GM21423 (cell line): ENCODE data around the gene SLC12A5.

ENCODE experiments used
- ATAC-seq: cut with Tn5 transposase; IDR thresholded peaks from one replicate; pipeline ENCODE4 v1.9.1; 2021; ENCODE audit warnings: mild to moderate bottlenecking, moderate library complexity; ENCODE audit not compliant: unreplicated experiment

SLC12A5 gene

GRCh38 chr20:46025376-46025783 lies 3.6 kb upstream of the SLC12A5 start:
- ATAC-seq = no peak

DNA sequence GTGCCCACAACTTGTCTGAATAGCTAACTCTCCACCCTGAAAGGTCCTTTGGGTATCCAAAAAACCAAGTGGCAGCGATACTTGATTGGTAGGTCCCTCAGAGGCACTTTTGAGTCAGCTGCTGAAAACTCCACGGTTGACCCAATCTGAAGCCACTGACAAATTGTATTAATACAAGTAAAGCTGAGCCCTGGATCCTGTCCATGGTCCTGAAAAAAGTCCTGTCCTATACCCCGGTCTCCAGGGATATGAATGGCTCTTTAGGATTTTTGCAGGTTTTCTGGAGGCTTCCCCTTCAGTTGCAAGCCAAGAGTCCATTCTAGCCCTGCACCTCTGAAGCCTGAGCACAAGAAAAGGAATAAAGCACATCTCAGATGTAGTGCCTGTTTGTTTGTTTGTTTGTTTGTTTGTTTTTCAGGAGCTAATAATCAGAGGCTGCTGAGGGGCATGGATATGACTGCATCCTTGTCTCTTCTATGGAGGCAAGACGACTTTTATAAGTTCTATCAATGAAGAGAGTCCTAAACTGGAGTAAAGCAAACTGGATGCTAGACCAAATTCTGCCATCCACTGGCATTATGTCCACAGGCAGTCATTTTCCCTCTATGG lies 1.7 kb upstream of the SLC12A5 start:
- no peak for ATAC-seq

DNA sequence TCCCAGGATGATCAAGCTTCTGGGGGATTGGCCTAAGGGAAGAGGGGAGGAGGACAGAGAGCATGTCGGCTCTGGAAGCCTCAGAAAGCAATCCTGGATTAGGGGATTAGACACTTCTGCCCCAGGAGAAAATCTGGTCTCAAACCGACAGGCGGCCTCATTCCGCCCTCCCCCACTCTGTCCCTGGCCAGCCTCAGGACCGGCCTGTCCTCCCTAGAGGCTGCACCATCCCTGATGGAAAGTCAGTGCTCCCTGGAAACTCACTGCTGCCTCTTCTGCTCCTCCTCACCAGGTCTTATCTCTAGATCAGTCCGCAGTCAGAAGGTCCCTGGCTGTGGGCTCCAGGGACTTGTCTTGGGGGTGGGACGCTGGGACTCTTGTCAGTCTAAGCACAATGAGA lies 905 bp upstream of the SLC12A5 start:
- ATAC-seq = no peak

- ATAC-seq = no peak
These were observed 1.4 kb downstream of the SLC12A5 start for GRCh38 chr20:46030284-46031013.

DNA sequence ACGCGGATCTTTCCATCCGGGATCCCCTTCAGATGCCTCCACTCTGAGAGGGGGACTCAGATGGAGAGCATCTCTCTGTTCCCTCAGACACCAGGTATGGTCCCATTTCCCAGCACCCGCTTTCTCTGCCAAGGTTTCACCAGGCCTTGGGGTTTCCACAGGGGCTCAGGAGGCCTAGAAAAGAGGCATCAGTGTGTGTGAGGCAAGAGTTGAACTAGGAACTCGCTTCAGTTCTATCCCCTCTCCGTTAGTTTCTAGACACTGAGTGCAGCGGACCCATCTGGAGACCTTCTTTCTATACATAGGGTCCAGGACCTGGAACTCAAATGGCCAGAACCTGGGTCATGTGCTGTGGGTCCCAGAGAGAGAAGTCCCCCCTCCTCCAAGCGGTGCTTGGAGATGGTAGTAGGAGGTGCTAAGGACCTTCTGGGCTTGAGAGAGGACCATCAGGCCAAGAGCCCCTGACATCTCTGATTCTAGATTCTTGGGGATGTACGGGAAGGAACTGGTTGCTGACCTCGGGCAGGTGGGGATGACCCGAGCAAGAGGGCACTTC lies 2.1 kb downstream of the SLC12A5 start:
- ATAC-seq = no peak

DNA sequence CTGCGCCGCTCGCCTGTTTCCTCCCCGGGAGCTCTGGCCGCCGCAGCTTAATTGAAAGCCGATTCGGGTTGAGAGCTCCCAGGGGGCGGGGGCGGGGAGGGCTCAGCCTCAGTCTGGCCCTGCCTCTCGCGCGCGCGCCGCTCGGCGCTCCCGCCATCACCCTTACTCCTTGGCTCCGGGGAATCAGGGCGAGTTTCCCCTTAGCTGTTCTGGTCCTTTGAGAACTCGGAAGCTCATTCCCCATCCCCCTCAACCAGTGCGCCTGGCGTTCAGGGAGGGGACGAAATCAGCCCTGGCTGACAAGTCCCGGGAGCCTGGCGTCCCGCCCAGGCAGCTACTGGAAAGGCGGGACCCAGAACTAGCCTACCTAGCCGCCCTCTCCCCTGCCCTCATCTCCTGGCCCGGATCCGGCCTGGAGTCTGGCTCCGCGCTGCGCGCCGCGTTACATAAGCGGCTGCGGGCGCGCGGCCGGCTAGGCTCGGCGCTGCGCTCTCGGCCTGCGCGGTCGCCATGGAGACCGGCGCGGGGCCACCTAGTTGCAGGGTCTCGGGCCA lies 2.8 kb downstream of the SLC12A5 start:
- no peak for ATAC-seq

GRCh38 chr20:46034039-46034438 lies 5.0 kb downstream of the SLC12A5 start:
- no peak for ATAC-seq

GRCh38 chr20:46035253-46035652 lies 6.2 kb downstream of the SLC12A5 start:
- no peak for ATAC-seq

DNA sequence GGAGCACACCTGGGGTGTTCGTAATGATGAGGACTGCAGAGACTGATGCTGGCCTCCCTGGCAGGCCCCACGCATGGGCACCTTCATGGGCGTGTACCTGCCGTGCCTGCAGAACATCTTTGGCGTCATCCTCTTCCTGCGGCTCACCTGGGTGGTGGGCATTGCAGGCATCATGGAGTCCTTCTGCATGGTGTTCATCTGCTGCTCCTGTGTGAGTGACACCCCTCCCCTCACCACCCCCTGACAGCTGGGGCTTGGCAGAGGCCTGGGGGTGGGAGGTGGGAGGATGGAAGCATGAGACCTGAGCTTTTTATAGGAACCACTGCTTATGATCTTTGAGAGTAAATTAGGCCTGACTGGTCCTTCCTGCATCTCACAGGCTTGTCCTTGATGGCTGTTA lies 6.7 kb downstream of the SLC12A5 start:
- no peak for ATAC-seq

GRCh38 chr20:46036370-46036769 lies 7.4 kb downstream of the SLC12A5 start:
- no peak for ATAC-seq

- ATAC-seq = no peak
These were observed 8.0 kb downstream of the SLC12A5 start for GRCh38 chr20:46037036-46037435.

GRCh38 chr20:46040902-46041535 lies 12.0 kb downstream of the SLC12A5 start:
- no peak for ATAC-seq

GRCh38 chr20:46043556-46043955 lies 14.5 kb downstream of the SLC12A5 start:
- no peak for ATAC-seq

DNA sequence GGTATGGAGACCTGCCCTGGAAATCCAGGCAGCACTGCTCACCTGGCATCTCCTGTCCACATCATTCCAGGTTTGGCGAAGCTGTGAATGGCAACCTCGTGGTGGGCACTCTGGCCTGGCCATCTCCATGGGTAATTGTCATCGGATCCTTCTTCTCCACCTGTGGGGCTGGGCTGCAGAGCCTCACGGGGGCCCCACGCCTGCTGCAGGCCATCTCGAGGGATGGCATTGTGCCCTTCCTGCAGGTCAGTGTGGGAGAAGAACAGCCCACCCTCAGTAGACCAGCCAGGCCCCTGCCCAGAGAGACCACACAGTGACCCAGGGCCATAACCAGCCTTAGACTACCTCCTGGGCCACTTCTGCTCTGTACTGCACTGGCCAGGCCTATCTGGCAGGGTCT lies 15.9 kb downstream of the SLC12A5 start:
- no peak for ATAC-seq

DNA sequence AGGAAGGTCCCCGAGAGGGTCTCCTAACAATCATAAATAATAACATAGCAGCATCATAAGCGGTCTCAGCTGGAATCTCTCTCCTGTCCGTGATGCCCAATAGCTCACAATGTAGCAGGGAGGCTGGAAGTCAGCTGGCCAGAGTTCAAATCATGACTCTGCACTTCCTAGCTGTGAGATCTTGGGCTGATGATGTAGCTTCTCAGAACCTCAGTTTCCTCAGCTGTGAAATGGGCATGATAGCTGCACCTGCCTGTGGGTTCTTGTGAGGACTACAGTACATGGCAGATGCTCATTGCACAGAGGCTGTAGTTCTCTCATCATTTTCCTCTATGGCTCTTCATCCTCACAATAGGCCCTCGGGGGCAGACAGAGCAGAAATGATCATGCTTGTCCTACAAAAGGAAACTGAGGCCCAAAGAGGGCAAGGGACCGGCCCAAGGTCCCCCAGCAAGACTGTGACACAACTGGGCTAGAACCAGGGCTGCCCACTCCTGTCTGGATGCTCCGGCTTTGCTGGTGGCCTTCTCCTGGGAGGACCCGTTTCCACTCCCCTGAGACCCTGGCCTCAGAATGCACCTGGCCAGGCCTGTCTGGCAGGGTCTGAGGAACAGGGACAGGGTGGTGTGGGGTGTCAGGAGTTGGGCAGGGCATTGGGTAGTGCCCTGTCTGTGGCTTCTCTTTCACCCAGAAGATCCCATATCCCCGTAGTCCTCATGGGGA lies 17.7 kb downstream of the SLC12A5 start:
- no peak for ATAC-seq

DNA sequence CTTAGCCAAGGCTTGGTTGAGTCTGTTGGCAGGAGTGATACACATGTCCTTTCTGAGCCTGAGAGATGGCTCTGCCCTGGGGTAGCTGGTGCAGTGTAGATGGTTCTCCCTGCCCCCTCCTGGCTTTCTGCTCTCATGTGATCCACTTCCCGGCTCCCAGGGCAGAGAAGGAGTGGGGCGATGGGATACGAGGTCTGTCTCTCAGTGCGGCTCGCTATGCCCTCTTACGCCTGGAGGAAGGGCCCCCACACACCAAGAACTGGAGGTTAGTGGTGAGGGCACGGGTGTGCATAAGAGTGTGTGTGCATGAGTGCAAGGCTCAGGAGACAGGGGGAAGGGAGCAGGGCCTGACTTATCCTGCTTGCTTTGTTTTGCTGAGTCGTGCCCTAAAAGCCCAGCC lies 18.8 kb downstream of the SLC12A5 start:
- no peak for ATAC-seq

- ATAC-seq = no peak
These were observed 20.2 kb downstream of the SLC12A5 start for GRCh38 chr20:46049190-46049589.

DNA sequence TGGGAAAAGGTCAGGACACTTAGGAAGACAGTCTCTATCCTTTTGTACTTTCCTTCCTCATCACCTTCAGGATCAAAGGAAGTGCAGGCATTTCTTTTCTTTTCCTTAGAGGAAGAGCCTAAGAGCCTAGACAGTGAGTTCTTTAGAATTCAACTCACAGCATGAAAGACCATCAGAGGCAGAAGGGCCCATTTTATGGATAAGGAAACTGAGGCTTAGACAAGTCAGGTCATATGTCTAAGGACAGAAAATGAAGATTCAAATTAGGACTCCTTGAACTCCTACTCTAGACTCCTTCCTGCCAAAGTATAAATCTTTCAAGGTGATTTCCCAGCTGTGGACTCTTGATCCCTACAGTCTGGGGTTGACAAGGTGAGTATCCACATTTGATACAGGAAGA lies 20.8 kb downstream of the SLC12A5 start:
- no peak for ATAC-seq

- no peak for ATAC-seq
These were observed 21.4 kb downstream of the SLC12A5 start for GRCh38 chr20:46050444-46050843.

GRCh38 chr20:46050885-46051284 lies 21.9 kb downstream of the SLC12A5 start:
- ATAC-seq = no peak
